DND-41 (cell line): ENCODE data around the gene ZNF615.
A peak's percentile ranks its signal among the peaks of the same experiment; 100 is the strongest.

Experiments
- ATAC-seq: fragments of 200-7000 bp; cut with Tn5 transposase; 3 replicates; pipeline ENCODE4 v1.9.1; 2021; ENCODE audit warnings: low read depth; ENCODE audit not compliant: insufficient read depth
- DNase-seq: peaks from one replicate; pipeline ENCODE4 v3.0.0-alpha.2; 2020
- H2AFZ ChIP-seq: 2 replicates; pipeline ENCODE4 v1.6.0; 2012; ENCODE audit warnings: low read depth, low read length
- H3K27ac ChIP-seq: 2 replicates; pipeline ENCODE4 v1.5.1; 2012; ENCODE audit warnings: low read length, inconsistent platforms
- H3K27me3 ChIP-seq: fragments of 200-600 bp; sonication (generic); 2 replicates; pipeline ENCODE4 v1.6.0; 2012; ENCODE audit warnings: low read length, mild to moderate bottlenecking, inconsistent platforms; ENCODE audit not compliant: insufficient read depth, poor library complexity
- H3K36me3 ChIP-seq: 2 replicates; pipeline ENCODE4 v1.5.1; 2012; ENCODE audit warnings: low read length, inconsistent platforms; ENCODE audit not compliant: insufficient read depth
- H3K4me1 ChIP-seq: 2 replicates; pipeline ENCODE4 v1.5.1; 2012; ENCODE audit warnings: mild to moderate bottlenecking, low read length; ENCODE audit not compliant: insufficient read depth
- H3K4me2 ChIP-seq: 2 replicates; pipeline ENCODE4 v1.6.0; 2012; ENCODE audit warnings: mild to moderate bottlenecking, moderate library complexity, low read length, inconsistent platforms; ENCODE audit not compliant: insufficient read depth
- H3K4me3 ChIP-seq, 2 experiments: fragments of 200-600 bp in 1 of 2; shearing (Covaris generic) in 1 of 2; 2 replicates each; pipeline ENCODE4 v1.5.1; 2012 to 2016; ENCODE audit warnings: inconsistent platforms in 2 of 2, low read length in 2 of 2, mild to moderate bottlenecking in 2 of 2, low read depth in 1 of 2, moderate library complexity in 1 of 2
- H3K79me2 ChIP-seq: 2 replicates; pipeline ENCODE4 v1.6.0; 2012; ENCODE audit warnings: low read length, inconsistent platforms; ENCODE audit not compliant: insufficient read depth
- H3K9ac ChIP-seq: 2 replicates; pipeline ENCODE4 v1.6.0; 2012; ENCODE audit warnings: low read depth, mild to moderate bottlenecking, inconsistent platforms, low read length, moderate library complexity
- H3K9me3 ChIP-seq: 2 replicates; pipeline ENCODE4 v1.5.1; 2012; ENCODE audit warnings: low read length, moderate library complexity, mild to moderate bottlenecking, inconsistent platforms; ENCODE audit not compliant: insufficient read depth, severe bottlenecking
- H4K20me1 ChIP-seq: 2 replicates; pipeline ENCODE4 v1.6.0; 2012; ENCODE audit warnings: low read length; ENCODE audit not compliant: insufficient read depth
- CTCF ChIP-seq: IDR thresholded peaks from 2 replicates; pipeline ENCODE4 v1.5.1; 2012; ENCODE audit warnings: borderline replicate concordance, low read length, moderate library complexity, mild to moderate bottlenecking; ENCODE audit not compliant: poor library complexity, severe bottlenecking; ENCODE audit errors: extremely low read depth
- EZH2 ChIP-seq: IDR thresholded peaks from 3 replicates; pipeline ENCODE4 v1.6.1; 2012; ENCODE audit warnings: borderline replicate concordance, low read depth, mild to moderate bottlenecking, moderate library complexity, low read length, inconsistent platforms; ENCODE audit not compliant: severe bottlenecking

Gene ZNF615

DNA sequence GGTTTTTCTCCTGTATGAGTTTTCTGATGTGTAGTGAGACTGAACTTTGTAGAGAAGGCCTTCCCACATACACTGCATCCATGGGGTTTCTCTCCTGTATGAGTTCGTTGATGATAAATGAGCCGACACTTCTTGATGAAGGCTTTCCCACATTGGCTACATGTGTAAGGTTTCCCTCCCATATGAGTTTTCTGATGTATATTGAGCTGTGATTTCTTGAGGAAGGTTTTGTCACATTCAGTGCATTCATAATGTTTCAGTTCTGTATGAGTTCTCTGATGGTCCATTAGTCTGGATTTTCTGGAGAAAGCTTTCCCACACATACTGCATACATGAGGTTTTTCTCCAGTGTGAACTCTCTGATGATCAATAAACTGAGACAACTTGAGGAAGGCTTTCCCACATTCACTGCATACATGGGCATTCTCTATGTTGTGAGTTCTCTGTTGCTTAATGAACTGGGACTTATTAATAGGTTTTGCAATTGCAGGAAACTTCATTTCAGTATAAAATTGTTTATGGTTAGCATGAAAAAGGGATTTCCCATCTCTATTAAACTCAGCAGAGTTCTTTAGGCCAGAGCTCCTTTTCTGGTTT, 13.9 kb downstream of the ZNF615 start:
- Histone ChIP-seq H3K4me3 (no peak overlapping the region), H3K4me1 (no peaks in the 10 kb centered on the region), H3K27ac (no peak overlapping the region), H4K20me1 (no peaks in the 10 kb centered on the region), H3K79me2 (no peaks in the 10 kb centered on the region), H3K4me2 (no peak overlapping the region), H3K36me3 (peaks cover 64% of the 10 kb centered on the region), H3K9me3 (peaks cover 79% of the 10 kb centered on the region), H2AFZ (no peak overlapping the region), H3K27me3 (no peaks in the 10 kb centered on the region), H3K9ac (no peak overlapping the region)
- DNase-seq: no peak
- ATAC-seq: no peak
- no peak for TF ChIP-seq EZH2
- no peak for TF ChIP-seq CTCF

- no peak for ATAC-seq
Observed at GRCh38 chr19:51993422-51993821, 14.6 kb downstream of the ZNF615 start.

DNA sequence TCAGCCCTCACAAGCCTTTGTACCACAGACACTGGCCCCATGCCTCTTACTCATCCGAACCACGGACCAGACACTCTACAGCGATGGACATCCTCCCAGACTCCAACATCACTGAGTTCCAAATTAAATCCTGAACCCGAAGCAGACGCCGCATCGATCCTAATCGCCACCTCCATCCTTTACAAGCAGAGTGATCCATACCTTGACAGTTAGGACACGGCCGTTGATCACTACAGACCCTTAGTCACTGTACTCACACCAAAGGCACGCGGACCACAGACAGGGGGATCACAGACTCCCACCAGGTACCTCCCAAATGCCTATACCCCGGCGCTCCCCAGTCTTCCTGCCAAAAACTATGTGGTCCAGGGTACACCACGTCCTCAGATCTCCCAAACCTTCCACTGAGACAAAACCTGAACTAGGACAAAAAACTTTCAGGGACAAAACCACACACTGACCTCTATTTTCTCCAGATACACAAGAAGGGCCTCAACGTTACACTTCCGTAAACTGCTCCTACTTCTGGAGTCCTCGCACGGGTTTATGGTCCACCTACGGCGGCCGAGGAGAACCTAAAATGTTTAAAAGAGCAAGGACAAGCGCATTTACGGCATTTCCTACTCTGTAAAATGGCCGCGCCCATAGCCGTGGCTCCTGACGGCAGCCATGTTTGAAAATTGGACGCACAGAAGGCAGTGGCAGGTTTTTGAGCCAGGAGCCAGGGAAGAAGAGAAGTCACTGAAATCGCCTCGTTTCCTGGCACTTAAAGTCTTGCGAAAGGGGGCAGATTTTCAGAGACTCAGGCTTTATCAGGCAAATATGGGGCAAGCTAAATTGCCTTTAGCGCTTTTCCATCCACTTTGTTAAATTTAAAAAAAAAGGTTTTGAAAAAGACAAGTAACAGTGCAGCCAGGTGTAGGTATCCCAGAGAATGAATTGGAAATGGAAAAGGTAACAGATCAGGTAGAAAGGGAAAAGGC, 21.4 kb downstream of the ZNF615 start, which contains the start of gene ZNF350:
ZNF350 (minus strand) TSS at position 532 of the 983 bp plus-strand sequence. CDS start 12,480 bp downstream, outside the sequence.
- DNase-seq: peak; percentile 95
- H3K9me3 ChIP-seq: peaks cover 49% of the 10 kb centered on the region
- peak; percentile 95 for ATAC-seq
- peaks cover 23% of the 10 kb centered on the region for H3K4me1 ChIP-seq
- H2AFZ ChIP-seq: peak within 1 kb of the TSS; percentile 95
- peak within 1 kb of the TSS; percentile 94 for H3K4me2 ChIP-seq
- no peaks in the 10 kb centered on the region for H4K20me1 ChIP-seq
- H3K9ac ChIP-seq: peak within 1 kb of the TSS; percentile 69
- H3K79me2 ChIP-seq: peaks cover 51% of the 10 kb centered on the region
- no peaks in the 10 kb centered on the region for H3K27me3 ChIP-seq
- H3K4me3 ChIP-seq: peak within 1 kb of the TSS; percentile 70 to 92
- TF ChIP-seq CTCF (no peak), EZH2 (no peak)
- peaks cover 39% of the 10 kb centered on the region for H3K36me3 ChIP-seq
- peak within 1 kb of the TSS; percentile 81 for H3K27ac ChIP-seq

More at GRCh38 chr19:51993422-51993821, 14.6 kb downstream of the ZNF615 start:
- DNase-seq: no peak
- H3K4me3 ChIP-seq: no peak overlapping the region
- no peaks in the 10 kb centered on the region for H3K27me3 ChIP-seq
- no peak overlapping the region for H3K27ac ChIP-seq
- H3K4me2 ChIP-seq: no peak overlapping the region
- TF ChIP-seq CTCF: no peak
- no peak for TF ChIP-seq EZH2
- no peak overlapping the region for H2AFZ ChIP-seq
- H3K79me2 ChIP-seq: no peaks in the 10 kb centered on the region
- peaks cover 57% of the 10 kb centered on the region for H3K36me3 ChIP-seq
- no peak overlapping the region for H3K9ac ChIP-seq
- H3K9me3 ChIP-seq: peaks cover 78% of the 10 kb centered on the region
- H4K20me1 ChIP-seq: no peaks in the 10 kb centered on the region
- H3K4me1 ChIP-seq: no peaks in the 10 kb centered on the region
